HG03066 (cell line): ENCODE data around the gene FMNL3.

Experiments
- ATAC-seq: cut with Tn5 transposase; IDR thresholded peaks from one replicate; pipeline ENCODE4 v1.9.1; 2021; ENCODE audit warnings: low read depth; ENCODE audit not compliant: unreplicated experiment

FMNL3 gene

GRCh38 chr12:49636979-49637755 lies 70.0 kb downstream of the FMNL3 start:
- ATAC-seq, result no peak

- ATAC-seq, result no peak
These were observed 70.6 kb downstream of the FMNL3 start for GRCh38 chr12:49636574-49636973.

- no peak for ATAC-seq
These were observed 71.5 kb downstream of the FMNL3 start for GRCh38 chr12:49635656-49636055.

GRCh38 chr12:49635036-49635435 lies 72.2 kb downstream of the FMNL3 start:
- ATAC-seq, result no peak

- ATAC-seq, result no peak
These were observed 73.4 kb downstream of the FMNL3 start for GRCh38 chr12:49633703-49634345.

GRCh38 chr12:49632986-49633702 lies 74.1 kb downstream of the FMNL3 start:
- no peak for ATAC-seq

- no peak for ATAC-seq
These were observed 74.8 kb downstream of the FMNL3 start for GRCh38 chr12:49632401-49632800.

- no peak for ATAC-seq
These were observed 75.8 kb downstream of the FMNL3 start for GRCh38 chr12:49631336-49631907.

GRCh38 chr12:49627752-49628360 lies 79.3 kb downstream of the FMNL3 start:
- ATAC-seq, result no peak

- no peak for ATAC-seq
These were observed 80.4 kb downstream of the FMNL3 start for GRCh38 chr12:49626836-49627235.

- no peak for ATAC-seq
These were observed 80.9 kb downstream of the FMNL3 start for GRCh38 chr12:49626169-49626835.

- ATAC-seq, result no peak
These were observed 82.2 kb downstream of the FMNL3 start for GRCh38 chr12:49624921-49625577.

GRCh38 chr12:49623142-49623904 lies 83.9 kb downstream of the FMNL3 start, which contains the start of gene PRPF40B:
PRPF40B (plus strand) TSS chr12:49623561; CDS start chr12:49623591, 30 bp downstream.
- ATAC-seq, result peak; percentile 62

- ATAC-seq, result peak; percentile 16
These were observed 84.6 kb downstream of the FMNL3 start for GRCh38 chr12:49622501-49623141.

- ATAC-seq, result no peak
These were observed 85.3 kb downstream of the FMNL3 start for GRCh38 chr12:49621651-49622500.

GRCh38 chr12:49619286-49619685 lies 87.9 kb downstream of the FMNL3 start:
- no peak for ATAC-seq

- no peak for ATAC-seq
These were observed 88.6 kb downstream of the FMNL3 start for GRCh38 chr12:49618576-49618975.
